ENCODE data around the gene STRIP2.
"Not testable (repeated sequence)": the region's sequence is repeated elsewhere in the genome, so short reads cannot be mapped to it uniquely, and the experiment has no call there.

STRIP2 gene

GRCh38 chr7:129394101-129394500 lies 40.1 kb upstream of the STRIP2 start:
- DNase-seq = no peak
- no peak overlapping the region for H3K4me3 ChIP-seq (ENCODE audit: low read depth, low read length)
- no peaks in the 10 kb centered on the region for H3K27me3 ChIP-seq (replicated peaks)
- in situ Hi-C loops (cut with HindIII; ENCODE audit: low pct_ligation_motif_present, low sequenced_read_pairs) = no loop called here
- TF ChIP-seq CTCF (IDR thresholded peaks at IDR 0.05; ENCODE audit: low read depth, low read length, missing control alignments) = no peak
- H3K36me3 ChIP-seq (replicated peaks) = no peaks in the 10 kb centered on the region
- no peak overlapping the region for H3K27ac ChIP-seq

GRCh38 chr7:129394982-129395914 lies 39.0 kb upstream of the STRIP2 start:
- DNase-seq = no peak
- in situ Hi-C loops (cut with HindIII; ENCODE audit: low pct_ligation_motif_present, low sequenced_read_pairs) = no loop called here
- no peak for TF ChIP-seq CTCF (IDR thresholded peaks at IDR 0.05; ENCODE audit: low read depth, low read length, missing control alignments)
- H3K27ac ChIP-seq = no peak overlapping the region
- H3K36me3 ChIP-seq (replicated peaks) = no peaks in the 10 kb centered on the region
- H3K27me3 ChIP-seq (replicated peaks) = no peaks in the 10 kb centered on the region
- H3K4me3 ChIP-seq (ENCODE audit: low read depth, low read length) = no peak overlapping the region

- in situ Hi-C loops (cut with HindIII; ENCODE audit: low pct_ligation_motif_present, low sequenced_read_pairs) = no loop called here
- no peak for DNase-seq
Measured at GRCh38 chr7:129401228-129401966, 32.8 kb upstream of the STRIP2 start.

GRCh38 chr7:129401967-129402860 lies 32.0 kb upstream of the STRIP2 start:
- no peak for DNase-seq
- in situ Hi-C loops (cut with HindIII; ENCODE audit: low pct_ligation_motif_present, low sequenced_read_pairs) = no loop called here
- H3K27me3 ChIP-seq (replicated peaks) = no peaks in the 10 kb centered on the region
- H3K27ac ChIP-seq = no peak overlapping the region
- H3K36me3 ChIP-seq (replicated peaks) = no peaks in the 10 kb centered on the region
- TF ChIP-seq CTCF (IDR thresholded peaks at IDR 0.05; ENCODE audit: low read depth, low read length, missing control alignments) = peak; percentile 30
- H3K4me3 ChIP-seq (ENCODE audit: low read depth, low read length) = no peak overlapping the region

More at GRCh38 chr7:129401228-129401966, 32.8 kb upstream of the STRIP2 start:
- no peak for TF ChIP-seq CTCF (IDR thresholded peaks at IDR 0.05; ENCODE audit: low read depth, low read length, missing control alignments)
- no peak overlapping the region for H3K4me3 ChIP-seq (ENCODE audit: low read depth, low read length)
- H3K36me3 ChIP-seq (replicated peaks) = no peaks in the 10 kb centered on the region
- H3K27me3 ChIP-seq (replicated peaks) = no peaks in the 10 kb centered on the region
- H3K27ac ChIP-seq = no peak overlapping the region

- no peaks in the 10 kb centered on the region for H3K36me3 ChIP-seq (replicated peaks)
- no peaks in the 10 kb centered on the region for H3K27me3 ChIP-seq (replicated peaks)
- no peak overlapping the region for H3K4me3 ChIP-seq (ENCODE audit: low read depth, low read length)
- no peak for DNase-seq
- in situ Hi-C loops (cut with HindIII; ENCODE audit: low pct_ligation_motif_present, low sequenced_read_pairs) = no loop called here
- no peak overlapping the region for H3K27ac ChIP-seq
- TF ChIP-seq CTCF (IDR thresholded peaks at IDR 0.05; ENCODE audit: low read depth, low read length, missing control alignments) = no peak
Measured at GRCh38 chr7:129405527-129405926, 28.7 kb upstream of the STRIP2 start.

- DNase-seq; H3K36me3 ChIP-seq (replicated peaks); H3K27me3 ChIP-seq (replicated peaks); in situ Hi-C loops (cut with HindIII; ENCODE audit: low pct_ligation_motif_present, low sequenced_read_pairs); H3K4me3 ChIP-seq (ENCODE audit: low read depth, low read length); H3K27ac ChIP-seq: not testable (repeated sequence)
Measured at GRCh38 chr7:129410238-129410637, 24.0 kb upstream of the STRIP2 start.

Data from brain microvascular endothelial cell (primary cell).